Type B pancreatic cell (in vitro differentiated cells): ENCODE data around the gene EVI5. TPM values are rescaled to one million over a fixed set of nuclear protein-coding genes. Genes with fewer than 3 reads are reported as not detected.

Experiments used
- DNase-seq: peaks from one replicate; pipeline ENCODE4 v3.0.0; 2021; ENCODE audit warnings: mixed read lengths; ENCODE audit not compliant: unreplicated experiment; ENCODE audit errors: extremely low spot score
- H3K27ac Mint-ChIP-seq: 2 replicates; pipeline ENCODE4 v1.8.0; 2021; ENCODE audit warnings: mild to moderate bottlenecking, mixed read lengths
- H3K27me3 Mint-ChIP-seq: 2 replicates; pipeline ENCODE4 v1.8.0; 2021; ENCODE audit warnings: mixed read lengths
- H3K36me3 Mint-ChIP-seq: 2 replicates; pipeline ENCODE4 v1.8.0; 2021; ENCODE audit warnings: mixed read lengths
- H3K4me1 Mint-ChIP-seq: one replicate; pipeline ENCODE4 v1.8.0; 2021; ENCODE audit warnings: mixed read lengths; ENCODE audit not compliant: unreplicated experiment
- H3K4me3 Mint-ChIP-seq: 2 replicates; pipeline ENCODE4 v1.8.0; 2021; ENCODE audit warnings: mild to moderate bottlenecking, mixed read lengths
- H3K9me3 Mint-ChIP-seq: 2 replicates; pipeline ENCODE4 v1.8.0; 2021; ENCODE audit warnings: mixed read lengths
- total RNA-seq: library from RNA; stranded (reverse); gene quantifications from 2 replicates; pipeline ENCODE4 v1.2.1, GENCODE V29; 2021; ENCODE audit warnings: low replicate concordance
- TF ChIP-seq, protein P1 (sequence below): fragments of 200-600 bp; sonication (generic); conservative IDR thresholded peaks from 2 replicates; pipeline ENCODE4 v1.5.0; 2021; ENCODE audit warnings: antibody characterized with exemption, mild to moderate bottlenecking

The EVI5 gene
- total RNA-seq, 1 donor from 2014 or later: 29.6 TPM

DNA sequence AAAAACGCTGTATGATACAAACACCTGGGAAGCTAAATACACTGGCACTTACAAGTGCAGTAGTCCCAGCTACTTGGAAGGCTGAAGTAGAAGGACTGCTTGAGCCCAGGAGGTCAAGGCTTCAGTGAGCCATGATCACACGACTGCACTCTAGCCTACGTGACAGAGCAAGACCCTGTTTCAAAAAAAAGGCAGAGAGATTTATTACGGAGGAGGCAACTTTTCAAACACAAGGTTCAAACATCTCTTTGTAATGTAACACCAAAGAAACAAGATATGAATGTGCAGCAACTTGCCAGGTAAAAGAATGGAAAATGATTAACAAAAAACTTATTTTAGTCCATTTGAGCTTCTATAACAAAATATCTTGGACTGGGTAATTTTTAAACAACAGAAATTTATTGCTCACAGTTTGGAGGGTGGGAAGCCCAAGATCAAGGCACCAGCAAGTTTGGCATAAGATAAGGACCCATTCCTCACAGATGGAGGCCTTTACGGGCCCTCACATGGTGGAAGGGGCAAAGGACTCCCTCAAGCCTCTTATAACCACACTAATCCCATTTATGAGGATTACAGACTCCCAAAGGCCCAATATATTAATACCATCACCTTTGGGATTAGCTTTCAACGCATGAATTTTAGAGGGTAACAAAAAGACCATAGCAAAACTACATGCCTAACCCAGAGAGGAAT, 73.3 kb downstream of the EVI5 start:
- DNase-seq: no peak
- TF ChIP-seq, protein P1, sequence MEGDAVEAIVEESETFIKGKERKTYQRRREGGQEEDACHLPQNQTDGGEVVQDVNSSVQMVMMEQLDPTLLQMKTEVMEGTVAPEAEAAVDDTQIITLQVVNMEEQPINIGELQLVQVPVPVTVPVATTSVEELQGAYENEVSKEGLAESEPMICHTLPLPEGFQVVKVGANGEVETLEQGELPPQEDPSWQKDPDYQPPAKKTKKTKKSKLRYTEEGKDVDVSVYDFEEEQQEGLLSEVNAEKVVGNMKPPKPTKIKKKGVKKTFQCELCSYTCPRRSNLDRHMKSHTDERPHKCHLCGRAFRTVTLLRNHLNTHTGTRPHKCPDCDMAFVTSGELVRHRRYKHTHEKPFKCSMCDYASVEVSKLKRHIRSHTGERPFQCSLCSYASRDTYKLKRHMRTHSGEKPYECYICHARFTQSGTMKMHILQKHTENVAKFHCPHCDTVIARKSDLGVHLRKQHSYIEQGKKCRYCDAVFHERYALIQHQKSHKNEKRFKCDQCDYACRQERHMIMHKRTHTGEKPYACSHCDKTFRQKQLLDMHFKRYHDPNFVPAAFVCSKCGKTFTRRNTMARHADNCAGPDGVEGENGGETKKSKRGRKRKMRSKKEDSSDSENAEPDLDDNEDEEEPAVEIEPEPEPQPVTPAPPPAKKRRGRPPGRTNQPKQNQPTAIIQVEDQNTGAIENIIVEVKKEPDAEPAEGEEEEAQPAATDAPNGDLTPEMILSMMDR: no peak
- no peaks in the 10 kb centered on the region for H3K27me3 Mint-ChIP-seq
- H3K4me3 Mint-ChIP-seq: no peak overlapping the region
- peaks cover 7% of the 10 kb centered on the region for H3K36me3 Mint-ChIP-seq
- H3K9me3 Mint-ChIP-seq: no peaks in the 10 kb centered on the region
- H3K27ac Mint-ChIP-seq: no peak overlapping the region
- peaks cover 18% of the 10 kb centered on the region for H3K4me1 Mint-ChIP-seq

DNA sequence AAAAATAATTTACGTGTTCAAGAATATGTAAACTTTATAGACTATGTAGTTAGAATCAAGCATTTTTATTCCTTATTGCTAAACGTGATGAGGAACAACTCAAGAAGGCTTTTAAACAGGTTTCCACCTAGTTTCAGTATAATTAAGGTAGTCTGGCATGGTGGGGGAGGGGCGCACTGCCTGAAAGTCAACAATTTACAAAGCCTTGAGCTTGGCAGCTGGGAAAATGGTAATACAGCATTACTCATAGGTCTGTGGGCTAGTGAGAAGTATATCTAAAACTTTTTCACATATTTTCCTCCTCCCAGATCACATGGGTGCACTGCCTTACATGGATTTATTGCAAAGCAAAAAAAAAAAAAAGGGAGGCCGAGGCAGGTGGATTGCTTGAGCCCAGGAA, 75.2 kb downstream of the EVI5 start:
- no peaks in the 10 kb centered on the region for H3K36me3 Mint-ChIP-seq
- no peak overlapping the region for H3K27ac Mint-ChIP-seq
- DNase-seq: no peak
- TF ChIP-seq, protein P1: no peak
- H3K4me3 Mint-ChIP-seq: no peak overlapping the region
- H3K4me1 Mint-ChIP-seq: peaks cover 22% of the 10 kb centered on the region
- H3K27me3 Mint-ChIP-seq: no peaks in the 10 kb centered on the region
- no peaks in the 10 kb centered on the region for H3K9me3 Mint-ChIP-seq

DNA sequence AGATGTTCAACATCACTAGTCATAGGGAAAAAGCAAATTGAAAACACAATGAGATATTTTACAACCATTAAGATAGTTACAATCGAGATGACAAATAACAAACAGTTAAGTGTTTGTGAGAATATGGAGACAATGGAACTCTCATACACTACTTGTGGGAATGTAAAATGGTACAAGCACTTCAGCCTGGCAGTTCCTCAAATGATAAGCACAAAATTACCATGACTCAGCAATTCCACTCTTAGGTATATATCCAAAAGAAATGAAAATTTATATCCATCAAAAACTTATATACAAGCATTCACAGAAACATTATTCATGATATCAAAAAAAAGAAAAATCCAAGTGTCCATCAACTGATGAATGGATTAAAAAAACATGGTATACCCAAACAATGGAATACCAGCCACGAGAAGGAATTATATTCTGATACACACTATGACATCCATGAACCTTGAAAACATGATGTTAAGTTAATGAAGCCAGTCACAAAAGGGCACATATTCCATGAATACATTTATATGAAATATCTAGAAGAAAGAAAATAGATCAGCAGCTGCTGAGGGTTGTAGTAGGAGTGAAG, 76.4 kb downstream of the EVI5 start:
- DNase-seq: no peak
- no peak overlapping the region for H3K4me3 Mint-ChIP-seq

DNA sequence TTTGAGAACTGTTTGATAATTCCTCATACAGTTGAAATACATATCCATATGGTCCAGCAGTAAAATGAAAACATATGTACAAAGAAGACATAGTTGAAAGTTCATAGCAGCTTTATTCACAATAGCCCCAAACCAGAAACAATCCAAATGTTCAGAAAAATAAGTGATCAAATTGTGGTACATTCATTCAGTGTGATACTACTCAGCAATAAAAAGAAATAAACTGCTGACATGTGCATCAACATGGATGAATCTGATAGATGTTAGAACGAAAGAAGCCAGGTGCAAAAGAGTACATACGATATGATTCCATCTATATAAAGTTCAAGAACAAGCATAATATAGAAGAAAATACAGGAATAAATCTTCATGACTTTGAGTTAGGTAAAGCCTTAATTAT, 77.2 kb downstream of the EVI5 start:
- peaks cover 3% of the 10 kb centered on the region for H3K36me3 Mint-ChIP-seq
- H3K9me3 Mint-ChIP-seq: no peaks in the 10 kb centered on the region
- H3K4me1 Mint-ChIP-seq: peaks cover 22% of the 10 kb centered on the region
- TF ChIP-seq, protein P1: no peak
- DNase-seq: no peak
- no peaks in the 10 kb centered on the region for H3K27me3 Mint-ChIP-seq
- H3K27ac Mint-ChIP-seq: no peak overlapping the region
- no peak overlapping the region for H3K4me3 Mint-ChIP-seq

More for the DNA sequence above, 76.4 kb downstream of the EVI5 start:
- Mint-ChIP-seq H3K4me1 (peaks cover 22% of the 10 kb centered on the region), H3K27me3 (no peaks in the 10 kb centered on the region), H3K9me3 (no peaks in the 10 kb centered on the region), H3K36me3 (no peaks in the 10 kb centered on the region), H3K27ac (no peak overlapping the region)
- TF ChIP-seq, protein P1: no peak

DNA sequence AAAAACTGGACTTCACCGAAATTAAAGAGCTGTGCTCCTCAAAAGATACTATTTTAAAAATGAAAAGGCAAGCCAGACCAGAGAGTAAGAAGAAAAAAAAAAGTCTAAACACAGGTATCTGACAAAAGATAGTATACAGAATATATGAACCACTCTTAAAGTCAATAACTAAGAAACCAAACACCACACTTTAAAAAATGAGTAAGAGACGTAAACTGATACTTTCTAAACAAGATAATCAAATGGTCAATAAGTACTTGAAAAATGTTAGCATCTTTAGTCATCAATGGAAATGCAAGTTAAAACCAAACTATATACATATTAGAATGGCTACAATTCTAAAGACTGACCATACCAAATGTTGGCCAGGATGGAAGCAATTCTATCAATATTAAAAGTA, 77.6 kb downstream of the EVI5 start:
- Mint-ChIP-seq H3K27me3 (no peaks in the 10 kb centered on the region), H3K9me3 (no peaks in the 10 kb centered on the region), H3K27ac (no peak overlapping the region), H3K36me3 (peaks cover 3% of the 10 kb centered on the region), H3K4me3 (no peak overlapping the region), H3K4me1 (peaks cover 22% of the 10 kb centered on the region)
- no peak for DNase-seq
- TF ChIP-seq, protein P1: no peak
